Measurements from ENCODE around the gene PTPRN2. TPM values are rescaled to one million over a fixed set of nuclear protein-coding genes. Genes with fewer than 3 reads are reported as not detected.
"Not testable (repeated sequence)": the region's sequence is repeated elsewhere in the genome, so short reads cannot be mapped to it uniquely, and the experiment has no call there.

PTPRN2 gene
- total RNA-seq, 1 donor from 2014 or later, result 15.4 TPM

GRCh38 chr7:158422887-158423560 lies 164.6 kb downstream of the PTPRN2 start:
- H3K27ac Mint-ChIP-seq, result no peak overlapping the region
- no peak overlapping the region for H3K4me3 Mint-ChIP-seq
- H3K36me3 Mint-ChIP-seq, result no peaks in the 10 kb centered on the region
- H3K4me1 Mint-ChIP-seq (ENCODE audit: unreplicated experiment), result no peaks in the 10 kb centered on the region
- no peaks in the 10 kb centered on the region for H3K27me3 Mint-ChIP-seq
- no peak for DNase-seq (ENCODE audit: extremely low spot score, unreplicated experiment)
- peaks cover 3% of the 10 kb centered on the region for H3K9me3 Mint-ChIP-seq
- TF ChIP-seq CTCF (conservative IDR thresholded peaks at IDR 0.05), result no peak

GRCh38 chr7:158422196-158422886 lies 165.3 kb downstream of the PTPRN2 start:
- no peak overlapping the region for H3K27ac Mint-ChIP-seq
- no peaks in the 10 kb centered on the region for H3K27me3 Mint-ChIP-seq
- H3K4me3 Mint-ChIP-seq, result no peak overlapping the region
- TF ChIP-seq CTCF (conservative IDR thresholded peaks at IDR 0.05), result no peak
- H3K9me3 Mint-ChIP-seq, result peaks cover 6% of the 10 kb centered on the region
- H3K36me3 Mint-ChIP-seq, result no peaks in the 10 kb centered on the region
- H3K4me1 Mint-ChIP-seq (ENCODE audit: unreplicated experiment), result no peaks in the 10 kb centered on the region
- no peak for DNase-seq (ENCODE audit: extremely low spot score, unreplicated experiment)

GRCh38 chr7:158421361-158421760 lies 166.3 kb downstream of the PTPRN2 start:
- Mint-ChIP-seq H3K27ac (no peak overlapping the region), H3K4me1 (ENCODE audit: unreplicated experiment) (no peaks in the 10 kb centered on the region)
- no peak for TF ChIP-seq CTCF (conservative IDR thresholded peaks at IDR 0.05)

GRCh38 chr7:158420591-158421340 lies 166.9 kb downstream of the PTPRN2 start:
- no peaks in the 10 kb centered on the region for H3K4me1 Mint-ChIP-seq (ENCODE audit: unreplicated experiment)
- peaks cover 6% of the 10 kb centered on the region for H3K9me3 Mint-ChIP-seq
- H3K36me3 Mint-ChIP-seq, result no peaks in the 10 kb centered on the region
- no peak for TF ChIP-seq CTCF (conservative IDR thresholded peaks at IDR 0.05)
- no peak for DNase-seq (ENCODE audit: extremely low spot score, unreplicated experiment)
- H3K4me3 Mint-ChIP-seq, result no peak overlapping the region
- H3K27me3 Mint-ChIP-seq, result no peaks in the 10 kb centered on the region
- no peak overlapping the region for H3K27ac Mint-ChIP-seq

More at GRCh38 chr7:158421361-158421760, 166.3 kb downstream of the PTPRN2 start:
- H3K4me3 Mint-ChIP-seq, result no peak overlapping the region
- peaks cover 6% of the 10 kb centered on the region for H3K9me3 Mint-ChIP-seq
- DNase-seq (ENCODE audit: extremely low spot score, unreplicated experiment), result no peak
- no peaks in the 10 kb centered on the region for H3K36me3 Mint-ChIP-seq
- no peaks in the 10 kb centered on the region for H3K27me3 Mint-ChIP-seq

GRCh38 chr7:158419238-158419785 lies 168.3 kb downstream of the PTPRN2 start:
- no peak for TF ChIP-seq CTCF (conservative IDR thresholded peaks at IDR 0.05)
- Mint-ChIP-seq H3K9me3 (peaks cover 6% of the 10 kb centered on the region), H3K4me3 (no peak overlapping the region), H3K36me3 (no peaks in the 10 kb centered on the region), H3K27ac (no peak overlapping the region), H3K27me3 (no peaks in the 10 kb centered on the region), H3K4me1 (ENCODE audit: unreplicated experiment) (peaks cover 7% of the 10 kb centered on the region)
- no peak for DNase-seq (ENCODE audit: extremely low spot score, unreplicated experiment)

- not testable (repeated sequence) for H3K36me3 Mint-ChIP-seq; H3K4me3 Mint-ChIP-seq; H3K27ac Mint-ChIP-seq; H3K27me3 Mint-ChIP-seq; DNase-seq (ENCODE audit: extremely low spot score, unreplicated experiment); H3K9me3 Mint-ChIP-seq
- H3K4me1 Mint-ChIP-seq (ENCODE audit: unreplicated experiment), result peaks cover 11% of the 10 kb centered on the region
These were observed 169.2 kb downstream of the PTPRN2 start for GRCh38 chr7:158418395-158418794.

Data from type B pancreatic cell (in vitro differentiated cells).